HG03139 (cell line): ENCODE measurements around the gene C1orf174.

ENCODE experiments used
- ATAC-seq: cut with Tn5 transposase; IDR thresholded peaks from one replicate; pipeline ENCODE4 v1.9.1; 2021; ENCODE audit not compliant: unreplicated experiment

Gene C1orf174

DNA sequence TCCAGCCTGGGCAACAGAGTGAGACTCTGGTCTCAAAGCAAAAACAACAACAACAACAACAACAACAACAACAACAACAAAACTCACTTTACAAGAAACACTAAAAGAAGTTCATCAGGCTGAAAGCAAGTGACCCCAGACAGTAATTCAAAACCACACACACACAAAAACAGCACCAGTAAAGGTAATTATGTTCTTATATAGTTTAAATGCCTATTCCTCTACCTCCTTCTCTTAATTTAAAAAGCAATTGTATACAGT is 1.7 kb downstream of the C1orf174 start:
- ATAC-seq, result no peak

DNA sequence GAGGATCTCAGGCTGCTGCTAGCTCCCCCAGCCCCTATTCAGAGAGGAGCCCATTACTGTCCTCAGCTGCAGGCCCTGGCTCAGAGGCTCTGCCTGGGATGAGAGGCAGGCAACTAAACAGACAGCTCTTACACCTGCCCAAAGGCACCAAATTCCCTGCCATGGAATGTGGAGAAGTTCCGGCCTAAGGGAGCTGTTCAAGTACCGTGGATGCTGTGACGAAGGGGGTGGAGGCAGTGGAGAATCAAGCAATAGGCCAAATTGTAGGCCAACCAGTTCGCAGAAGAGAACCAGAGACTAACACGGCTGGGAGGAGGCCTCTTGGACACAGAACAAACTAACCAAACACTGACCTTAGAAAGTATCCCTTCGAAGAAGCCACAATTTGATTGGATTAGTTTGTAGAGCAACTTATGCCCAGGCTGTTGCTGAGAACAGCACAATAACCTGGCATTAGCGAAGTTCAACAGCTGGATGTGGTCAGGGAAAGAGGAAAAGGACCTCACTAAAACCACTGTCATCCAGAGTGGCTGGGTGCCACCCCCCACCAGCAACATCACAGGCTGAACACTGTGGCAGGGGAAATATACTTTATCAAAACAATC is 3.6 kb downstream of the C1orf174 start:
- no peak for ATAC-seq

- no peak for ATAC-seq
These were observed 4.1 kb downstream of the C1orf174 start for GRCh38 chr1:3895951-3896325.

- no peak for ATAC-seq
These were observed 4.7 kb downstream of the C1orf174 start for GRCh38 chr1:3895279-3895950.

DNA sequence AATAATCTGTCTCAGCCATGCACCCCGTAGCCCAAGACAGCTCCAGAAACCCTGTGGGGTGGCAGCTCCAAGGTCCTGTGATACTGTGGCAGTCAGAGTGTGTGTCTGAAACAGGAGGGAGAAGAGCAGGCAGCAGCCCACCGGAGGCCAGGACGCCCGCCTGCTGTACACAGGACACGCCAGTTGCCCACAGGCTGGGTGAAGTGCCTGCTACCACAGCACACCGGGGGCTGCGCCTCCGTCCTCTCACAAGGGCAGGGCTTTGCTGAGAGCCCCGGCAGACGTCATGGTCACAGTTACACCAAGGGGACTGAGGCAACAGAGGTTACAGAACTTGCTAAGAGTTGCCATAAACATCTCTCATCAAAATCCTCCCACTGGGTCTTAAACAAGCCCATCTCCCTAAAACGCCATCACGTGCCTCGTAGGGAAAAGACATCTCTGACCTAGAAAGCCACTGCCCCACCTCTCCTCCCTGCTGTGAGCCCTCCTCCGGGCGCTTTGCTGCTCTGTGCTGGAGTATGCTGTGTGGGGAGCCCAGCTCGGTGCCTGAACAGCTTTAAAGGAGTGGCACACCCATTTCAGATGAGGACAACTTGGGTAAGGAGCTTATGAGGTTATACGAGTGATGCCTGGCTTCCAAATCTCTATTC is 5.3 kb downstream of the C1orf174 start:
- ATAC-seq, result no peak

DNA sequence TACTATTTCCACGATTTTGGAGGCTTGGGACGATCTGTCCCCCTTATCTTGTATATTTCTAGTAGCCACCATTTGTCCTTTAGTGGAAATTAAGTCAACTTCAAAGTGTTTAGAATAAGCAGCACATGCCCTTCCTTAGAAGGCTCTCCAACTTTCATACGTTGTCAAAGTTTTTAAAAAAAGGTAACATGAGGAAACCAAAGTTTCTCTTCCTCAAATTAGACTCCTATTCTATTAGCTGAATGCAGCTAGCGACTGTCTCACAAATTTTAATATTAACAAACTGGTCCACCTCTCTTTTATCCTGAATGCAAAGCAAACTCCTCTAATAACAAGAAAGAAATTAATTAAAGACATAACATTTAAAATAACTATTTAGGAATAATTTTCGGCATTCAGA is 6.9 kb downstream of the C1orf174 start:
- ATAC-seq, result no peak

DNA sequence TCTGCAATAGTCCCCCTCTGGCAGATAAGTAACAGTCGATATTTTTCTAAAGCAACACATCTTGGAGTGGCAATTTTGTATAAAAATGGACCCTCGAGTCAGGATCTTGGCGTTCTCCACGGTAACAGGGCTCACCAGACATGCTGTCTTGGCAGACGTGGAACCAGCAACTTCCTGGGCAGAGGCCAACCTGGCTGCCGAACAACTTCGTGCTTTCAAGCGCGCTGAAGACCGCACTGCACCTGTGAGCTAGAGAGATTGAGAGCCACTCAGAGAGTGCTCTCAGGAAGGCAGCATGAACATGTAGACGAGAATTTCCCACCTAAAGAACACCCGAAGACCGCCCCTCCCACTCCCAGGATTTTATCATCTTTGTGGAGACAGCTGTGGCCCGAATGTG is 7.3 kb downstream of the C1orf174 start:
- ATAC-seq, result no peak

DNA sequence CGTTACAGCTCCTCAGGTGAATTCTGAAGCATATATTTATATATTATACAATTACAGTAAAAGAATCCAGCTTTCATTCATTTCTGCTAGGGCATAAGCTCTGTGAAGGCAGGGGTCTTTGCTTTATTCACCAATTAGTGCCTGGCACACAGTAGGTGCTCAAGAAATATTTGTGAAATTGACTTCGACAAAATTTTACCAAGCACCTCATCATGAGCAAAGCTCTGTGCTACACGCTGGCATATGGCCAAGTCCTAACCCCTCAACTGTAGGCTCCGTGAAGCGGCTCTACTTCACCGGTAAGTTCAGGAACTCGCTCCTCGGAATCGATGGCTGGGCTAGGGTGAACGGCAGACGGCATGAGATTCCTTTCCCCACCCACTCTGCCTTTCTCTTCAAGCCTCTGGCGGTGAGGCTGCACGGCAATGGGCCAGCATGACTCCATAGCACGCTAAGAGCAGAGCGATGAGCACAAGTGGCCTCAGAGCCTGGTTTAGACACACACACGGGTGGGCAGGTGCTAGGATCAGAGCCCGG is 8.7 kb downstream of the C1orf174 start:
- no peak for ATAC-seq

GRCh38 chr1:3890389-3891328 is 9.4 kb downstream of the C1orf174 start:
- no peak for ATAC-seq

DNA sequence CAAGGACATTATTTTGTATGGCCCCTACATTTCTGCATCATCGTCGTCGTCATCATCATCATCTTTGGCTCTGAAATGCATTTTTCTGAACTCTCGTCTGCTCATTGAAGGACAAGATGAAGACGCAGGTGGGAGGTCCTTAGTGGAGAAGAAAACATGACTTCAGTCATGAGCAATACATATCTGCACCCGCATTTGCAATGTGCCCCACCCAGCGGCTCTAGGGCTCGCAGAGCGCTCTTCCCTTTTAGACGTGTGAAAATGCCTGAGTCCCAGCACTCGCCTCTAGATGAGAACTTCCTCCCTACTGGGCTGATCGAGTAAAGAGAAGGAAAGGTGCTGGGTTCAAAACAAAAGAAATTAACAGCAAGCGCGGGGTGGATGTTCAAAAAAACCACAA is 10.1 kb downstream of the C1orf174 start:
- no peak for ATAC-seq

DNA sequence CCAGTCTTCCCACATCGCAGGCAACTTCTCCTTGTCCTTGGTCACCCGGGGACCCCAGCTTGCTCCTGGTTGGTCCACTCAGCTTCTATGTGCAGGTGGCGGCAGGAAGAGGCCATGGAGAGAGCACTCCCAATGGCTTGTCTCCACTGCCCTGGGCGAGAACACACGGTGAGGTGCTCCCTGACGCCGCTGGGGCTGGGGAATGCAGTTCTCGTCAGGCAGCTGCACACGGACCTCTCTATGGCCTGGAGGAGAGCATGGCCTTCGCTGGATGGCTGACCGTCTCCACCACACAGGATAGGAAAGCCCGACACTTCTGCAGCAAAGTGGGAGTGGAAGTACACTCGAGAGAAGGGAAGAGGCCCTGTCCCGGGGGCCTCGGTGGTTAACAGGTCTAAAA is 11.8 kb downstream of the C1orf174 start:
- ATAC-seq, result no peak

DNA sequence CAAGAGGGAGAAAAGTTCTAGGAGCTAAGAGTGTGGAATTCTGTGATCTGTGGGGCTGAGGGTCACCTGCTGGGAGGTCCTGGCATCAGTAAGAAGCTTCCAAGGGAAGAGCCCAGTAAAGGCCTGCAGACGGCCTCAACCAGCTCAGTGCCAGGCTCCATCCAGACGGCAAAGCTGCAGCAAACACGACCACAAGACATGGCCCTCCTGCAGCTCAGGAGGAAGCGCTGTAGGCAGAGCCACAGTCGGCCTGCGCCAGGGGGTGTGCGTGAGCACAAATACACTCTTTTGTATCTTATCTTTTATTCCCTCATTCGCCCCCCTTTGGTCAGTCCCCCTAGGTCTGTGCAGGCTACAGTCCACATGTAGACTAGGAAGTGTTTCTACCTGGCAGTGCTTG is 13.4 kb downstream of the C1orf174 start:
- no peak for ATAC-seq

DNA sequence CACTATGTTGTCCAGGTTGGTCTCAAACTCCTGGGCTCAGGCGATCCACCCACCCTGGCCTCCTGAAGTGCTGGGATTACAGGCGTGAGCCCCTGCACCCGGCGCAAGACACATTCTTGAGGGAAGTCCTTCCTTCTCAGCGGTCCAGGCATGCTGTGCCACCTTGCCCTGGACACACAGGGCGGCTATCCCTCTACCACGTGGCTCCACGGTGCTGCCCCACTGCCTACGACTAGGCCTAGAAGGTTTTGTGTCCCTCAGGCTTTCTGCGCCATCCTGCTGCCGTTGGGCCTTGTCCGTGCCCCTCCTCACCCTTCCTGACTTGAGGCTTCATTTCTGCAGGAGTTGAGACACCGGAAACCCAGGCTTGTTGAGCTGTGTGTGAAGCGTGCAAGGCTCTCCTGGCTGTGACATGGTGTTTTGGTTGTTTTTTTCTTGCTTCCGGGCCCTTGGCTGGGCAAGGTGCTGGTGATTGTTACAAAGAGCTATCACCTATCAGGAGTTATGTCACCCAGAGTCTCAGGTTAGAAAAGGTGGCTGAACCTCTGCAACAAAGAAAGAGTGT is 13.9 kb downstream of the C1orf174 start:
- ATAC-seq, result no peak

- ATAC-seq, result no peak
These were observed 14.5 kb downstream of the C1orf174 start for GRCh38 chr1:3885611-3886010.

- ATAC-seq, result no peak
These were observed 15.1 kb downstream of the C1orf174 start for GRCh38 chr1:3884966-3885365.

- no peak for ATAC-seq
These were observed 16.7 kb downstream of the C1orf174 start for GRCh38 chr1:3883194-3883925.

- no peak for ATAC-seq
These were observed 18.9 kb downstream of the C1orf174 start for GRCh38 chr1:3881193-3881480.

GRCh38 chr1:3880429-3881192 is 19.5 kb downstream of the C1orf174 start:
- no peak for ATAC-seq

DNA sequence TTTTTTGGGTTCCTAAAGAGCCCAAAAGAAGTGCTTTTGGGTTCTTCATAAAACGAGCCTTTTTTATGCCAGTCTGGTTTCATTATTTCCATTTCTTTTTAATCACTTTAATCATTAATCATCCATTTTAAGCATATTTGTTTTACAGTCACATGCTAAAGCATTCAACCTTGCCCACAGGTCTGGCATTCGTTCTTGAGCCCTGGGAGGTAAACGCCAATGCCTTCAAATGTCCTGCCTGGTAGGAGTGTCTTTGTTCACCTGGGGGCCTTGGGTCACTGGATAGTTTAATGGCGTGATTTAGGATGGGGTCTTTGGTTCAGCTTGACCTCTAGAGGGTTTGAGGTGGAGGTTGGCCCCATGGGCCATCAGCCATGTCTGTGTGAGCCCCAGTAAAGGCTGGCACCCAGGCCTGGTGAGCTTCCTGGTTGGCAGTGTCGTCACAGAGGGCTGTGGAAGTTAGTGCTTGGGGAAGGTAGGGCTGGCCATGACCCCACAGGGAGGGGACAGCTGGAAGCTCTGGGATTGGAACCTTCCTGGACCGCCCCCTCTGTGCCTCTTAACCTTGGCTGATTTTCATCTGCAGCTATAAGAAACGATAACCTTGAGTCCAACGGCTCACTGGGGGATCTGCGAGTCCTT is 20.2 kb downstream of the C1orf174 start:
- no peak for ATAC-seq
